ENCODE measurements around the gene ACAT2. TPM values are rescaled to one million over a fixed set of nuclear protein-coding genes. Genes with fewer than 3 reads are reported as not detected.
"Not testable (repeated sequence)": the region's sequence is repeated elsewhere in the genome, so short reads cannot be mapped to it uniquely, and the experiment has no call there.

The ACAT2 gene
- 10 to 100 TPM; 59.7 to 73.5 TPM for polyA plus RNA-seq

DNA sequence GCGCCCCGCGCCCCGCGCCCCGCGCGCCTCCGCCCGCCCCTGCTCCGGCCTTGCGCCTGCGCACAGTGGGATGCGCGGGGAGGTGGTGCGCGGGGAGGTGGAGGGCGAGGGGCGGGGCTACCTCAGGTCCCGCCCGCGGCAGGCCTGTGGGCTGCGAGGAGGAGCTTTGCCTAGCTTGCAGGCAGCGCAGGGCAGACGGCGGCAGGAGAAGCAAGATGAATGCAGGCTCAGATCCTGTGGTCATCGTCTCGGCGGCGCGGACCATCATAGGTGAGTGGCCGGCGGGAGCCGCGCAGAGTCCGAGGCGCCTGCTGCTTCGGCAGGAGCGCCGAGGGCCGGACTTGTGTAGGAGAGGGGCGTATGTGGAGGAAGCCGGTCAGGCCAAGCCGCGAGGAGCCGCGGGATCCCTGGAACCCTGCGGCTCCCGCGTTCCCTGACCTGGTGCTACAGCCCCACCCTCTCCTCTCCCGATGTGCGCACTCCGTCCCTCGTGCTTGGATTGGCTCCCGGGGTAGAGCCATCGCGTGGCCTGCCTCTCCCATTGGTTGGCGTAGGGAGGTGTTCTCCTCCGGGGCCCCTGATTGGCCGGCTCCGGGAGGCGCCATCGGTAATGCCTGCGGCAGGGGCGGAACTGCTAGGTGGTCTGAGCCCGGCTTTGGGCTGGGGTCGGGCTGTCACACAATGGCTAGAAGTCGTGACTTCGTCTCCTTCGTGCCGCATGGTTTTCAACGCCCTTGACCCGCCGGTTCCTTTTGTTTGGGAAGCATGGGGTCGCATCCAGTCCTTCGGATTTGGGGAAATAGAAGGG is at the start of gene ACAT2:
TSS of gene ACAT2 (plus strand) at position 173 of the 808 bp plus-strand sequence. CDS start at position 216, 43 bp downstream.
- H3K9me3 ChIP-seq (ENCODE audit: control insufficient read depth in 2 of 2, insufficient read depth in 1 of 2, low read depth in 1 of 2, low read length in 1 of 2) = no peaks in the 10 kb centered on the region
- peak within 1 kb of the TSS; percentile 88 to 96 for H3K4me3 ChIP-seq (ENCODE audit: low read depth in 1 of 2, low read length in 2 of 2)
- peaks cover 3 to 7% of the 10 kb centered on the region in 2 donors for H3K4me1 ChIP-seq (ENCODE audit: control insufficient read depth in 2 of 2, insufficient read depth in 2 of 2, low read length in 1 of 2)
- WGBS, 2 donors = 1% methylated on average over 62 to 76 of the region's 76 CpGs
- H3K36me3 ChIP-seq (ENCODE audit: control insufficient read depth in 2 of 2, insufficient read depth in 2 of 2, low read length in 1 of 2) = peaks cover 3 to 20% of the 10 kb centered on the region in 2 donors
- H3K27ac ChIP-seq (ENCODE audit: low read depth in 2 of 2, low read length in 1 of 2) = peak within 1 kb of the TSS; percentile 100
- H3K27me3 ChIP-seq (ENCODE audit: control insufficient read depth in 1 of 2, insufficient read depth in 2 of 2, low read length in 2 of 2) = no peaks in the 10 kb centered on the region

DNA sequence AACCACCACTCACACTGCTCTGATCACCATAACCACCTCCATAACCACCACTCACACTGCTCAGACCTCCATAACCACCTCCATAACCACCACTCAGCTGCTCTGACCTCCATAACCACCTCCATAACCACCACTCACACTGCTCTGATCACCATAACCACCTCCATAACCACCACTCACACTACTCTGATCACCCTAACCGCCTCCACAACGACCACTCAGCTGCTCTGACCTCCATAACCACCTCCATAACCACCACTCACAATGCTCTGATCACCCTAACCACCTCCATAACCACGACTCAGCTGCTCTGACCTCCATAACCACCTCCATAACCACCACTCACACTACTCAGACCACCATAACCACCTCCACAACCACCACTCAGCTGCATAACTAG is 49.5 kb upstream of the ACAT2 start:
- H3K27ac ChIP-seq (ENCODE audit: low read depth in 2 of 2, low read length in 1 of 2); H3K4me1 ChIP-seq (ENCODE audit: control insufficient read depth in 2 of 2, insufficient read depth in 2 of 2, low read length in 1 of 2); H3K4me3 ChIP-seq (ENCODE audit: low read depth in 1 of 2, low read length in 2 of 2); H3K9me3 ChIP-seq (ENCODE audit: control insufficient read depth in 2 of 2, insufficient read depth in 1 of 2, low read depth in 1 of 2, low read length in 1 of 2); H3K27me3 ChIP-seq (ENCODE audit: control insufficient read depth in 1 of 2, insufficient read depth in 2 of 2, low read length in 2 of 2); H3K36me3 ChIP-seq (ENCODE audit: control insufficient read depth in 2 of 2, insufficient read depth in 2 of 2, low read length in 1 of 2): not testable (repeated sequence)
- 92 to 93% methylated on average over 3 of the region's 3 CpGs for WGBS, 2 donors

DNA sequence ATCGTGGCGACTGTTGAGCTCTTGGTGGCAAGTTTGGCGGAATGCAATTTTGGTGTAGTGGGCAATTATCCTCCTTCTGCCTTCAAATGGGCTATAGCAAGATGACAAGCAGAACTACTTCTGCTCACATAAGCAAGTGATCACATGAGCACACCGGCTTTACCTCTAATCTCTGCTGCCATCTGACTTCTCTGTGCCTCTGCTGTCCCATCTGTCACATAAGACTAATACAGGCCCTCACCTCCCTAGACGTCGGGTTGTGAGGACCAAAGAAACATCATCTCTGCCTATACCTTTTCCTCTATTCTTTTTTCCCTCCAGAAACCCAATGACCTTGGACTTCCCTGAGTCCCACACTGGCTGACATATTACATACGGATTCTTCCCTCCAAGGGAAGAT is 47.9 kb upstream of the ACAT2 start:
- Histone ChIP-seq H3K4me1 (ENCODE audit: control insufficient read depth in 2 of 2, insufficient read depth in 2 of 2, low read length in 1 of 2) (peaks cover 0 to 3% of the 10 kb centered on the region in 2 donors), H3K36me3 (ENCODE audit: control insufficient read depth in 2 of 2, insufficient read depth in 2 of 2, low read length in 1 of 2) (no peaks in the 10 kb centered on the region), H3K27ac (ENCODE audit: low read depth in 2 of 2, low read length in 1 of 2) (peak overlapping the region in 1 of 2 donors; percentile 46), H3K4me3 (ENCODE audit: low read depth in 1 of 2, low read length in 2 of 2) (no peak overlapping the region), H3K9me3 (ENCODE audit: control insufficient read depth in 2 of 2, insufficient read depth in 1 of 2, low read depth in 1 of 2, low read length in 1 of 2) (peaks cover 0 to 4% of the 10 kb centered on the region in 2 donors), H3K27me3 (ENCODE audit: control insufficient read depth in 1 of 2, insufficient read depth in 2 of 2, low read length in 2 of 2) (no peaks in the 10 kb centered on the region)
- 85 to 93% methylated on average over 7 of the region's 7 CpGs for WGBS, 2 donors

DNA sequence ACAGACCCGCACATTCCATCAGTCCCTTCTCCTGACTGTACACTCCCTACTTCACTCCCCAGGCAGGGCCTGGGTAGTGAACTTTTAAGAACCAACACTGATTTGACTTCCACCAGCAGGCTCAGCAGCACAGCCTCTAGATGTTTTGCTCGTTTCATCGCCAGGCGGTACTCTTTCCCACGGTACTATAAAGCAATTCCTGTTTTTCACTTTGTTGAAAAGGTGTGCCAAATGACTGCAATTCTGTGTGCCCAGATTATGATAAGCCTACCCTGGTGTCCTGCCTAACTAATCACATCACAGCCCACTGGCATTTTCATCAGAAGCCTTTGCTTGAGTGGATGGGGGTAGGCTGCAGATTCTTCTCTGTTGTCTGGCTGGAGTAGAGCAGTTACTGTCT is 47.4 kb upstream of the ACAT2 start:
- Histone ChIP-seq H3K27me3 (ENCODE audit: control insufficient read depth in 1 of 2, insufficient read depth in 2 of 2, low read length in 2 of 2) (no peaks in the 10 kb centered on the region), H3K27ac (ENCODE audit: low read depth in 2 of 2, low read length in 1 of 2) (peak overlapping the region in 1 of 2 donors; percentile 46), H3K4me3 (ENCODE audit: low read depth in 1 of 2, low read length in 2 of 2) (no peak overlapping the region), H3K36me3 (ENCODE audit: control insufficient read depth in 2 of 2, insufficient read depth in 2 of 2, low read length in 1 of 2) (no peaks in the 10 kb centered on the region), H3K4me1 (ENCODE audit: control insufficient read depth in 2 of 2, insufficient read depth in 2 of 2, low read length in 1 of 2) (peaks cover 0 to 3% of the 10 kb centered on the region in 2 donors), H3K9me3 (ENCODE audit: control insufficient read depth in 2 of 2, insufficient read depth in 1 of 2, low read depth in 1 of 2, low read length in 1 of 2) (peaks cover 0 to 4% of the 10 kb centered on the region in 2 donors)
- 56 to 62% methylated on average over 5 of the region's 5 CpGs for WGBS, 2 donors

DNA sequence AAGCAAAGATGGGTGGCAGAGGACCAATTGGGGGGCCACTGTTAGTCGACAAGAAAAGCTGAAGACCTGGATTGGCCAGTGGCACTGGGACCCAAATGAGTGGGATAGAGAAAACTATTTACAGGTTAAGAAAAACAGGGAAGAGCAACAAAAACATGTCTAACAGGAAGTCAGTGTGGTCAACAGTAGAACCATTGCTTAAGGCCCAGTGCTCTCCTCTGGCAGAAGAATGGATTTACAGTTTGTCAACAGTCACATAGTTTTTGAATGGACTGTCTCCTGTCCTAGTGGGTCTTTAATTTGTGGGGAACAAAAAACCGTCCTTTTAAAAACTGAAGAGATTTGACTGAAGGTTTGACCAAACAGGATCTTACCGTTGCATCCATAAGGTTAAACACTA is 46.7 kb upstream of the ACAT2 start:
- whole genome bisulfite sequencing, 2 donors = 79 to 80% methylated on average over 3 of the region's 3 CpGs
- Histone ChIP-seq H3K27me3 (ENCODE audit: control insufficient read depth in 1 of 2, insufficient read depth in 2 of 2, low read length in 2 of 2) (no peaks in the 10 kb centered on the region), H3K36me3 (ENCODE audit: control insufficient read depth in 2 of 2, insufficient read depth in 2 of 2, low read length in 1 of 2) (no peaks in the 10 kb centered on the region), H3K27ac (ENCODE audit: low read depth in 2 of 2, low read length in 1 of 2) (peak overlapping the region in 1 of 2 donors; percentile 72), H3K4me1 (ENCODE audit: control insufficient read depth in 2 of 2, insufficient read depth in 2 of 2, low read length in 1 of 2) (peaks cover under 1 to 3% of the 10 kb centered on the region in 2 donors), H3K4me3 (ENCODE audit: low read depth in 1 of 2, low read length in 2 of 2) (no peak overlapping the region), H3K9me3 (ENCODE audit: control insufficient read depth in 2 of 2, insufficient read depth in 1 of 2, low read depth in 1 of 2, low read length in 1 of 2) (peaks cover 0 to 4% of the 10 kb centered on the region in 2 donors)

DNA sequence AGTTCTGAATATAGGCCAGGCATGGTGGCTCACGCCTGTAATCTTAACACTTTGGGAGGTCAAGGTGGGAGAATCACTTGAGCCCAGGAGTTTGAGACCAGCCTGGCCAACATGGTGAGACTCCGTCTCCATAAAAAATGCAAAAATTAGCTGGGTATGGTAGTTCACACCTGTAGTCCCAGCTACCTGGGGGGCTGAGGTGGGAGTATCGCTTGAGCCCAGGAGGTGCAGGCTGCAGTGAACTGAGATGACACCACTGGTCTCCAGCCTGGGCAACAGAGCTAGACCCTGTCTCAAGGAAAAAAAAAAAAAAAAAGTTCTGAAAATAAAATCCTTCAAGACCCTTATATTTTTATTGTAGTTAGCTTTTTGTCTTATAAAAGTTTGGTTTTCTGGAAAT is 46.2 kb upstream of the ACAT2 start:
- H3K27ac ChIP-seq (ENCODE audit: low read depth in 2 of 2, low read length in 1 of 2) = peak overlapping the region in 1 of 2 donors; percentile 43

DNA sequence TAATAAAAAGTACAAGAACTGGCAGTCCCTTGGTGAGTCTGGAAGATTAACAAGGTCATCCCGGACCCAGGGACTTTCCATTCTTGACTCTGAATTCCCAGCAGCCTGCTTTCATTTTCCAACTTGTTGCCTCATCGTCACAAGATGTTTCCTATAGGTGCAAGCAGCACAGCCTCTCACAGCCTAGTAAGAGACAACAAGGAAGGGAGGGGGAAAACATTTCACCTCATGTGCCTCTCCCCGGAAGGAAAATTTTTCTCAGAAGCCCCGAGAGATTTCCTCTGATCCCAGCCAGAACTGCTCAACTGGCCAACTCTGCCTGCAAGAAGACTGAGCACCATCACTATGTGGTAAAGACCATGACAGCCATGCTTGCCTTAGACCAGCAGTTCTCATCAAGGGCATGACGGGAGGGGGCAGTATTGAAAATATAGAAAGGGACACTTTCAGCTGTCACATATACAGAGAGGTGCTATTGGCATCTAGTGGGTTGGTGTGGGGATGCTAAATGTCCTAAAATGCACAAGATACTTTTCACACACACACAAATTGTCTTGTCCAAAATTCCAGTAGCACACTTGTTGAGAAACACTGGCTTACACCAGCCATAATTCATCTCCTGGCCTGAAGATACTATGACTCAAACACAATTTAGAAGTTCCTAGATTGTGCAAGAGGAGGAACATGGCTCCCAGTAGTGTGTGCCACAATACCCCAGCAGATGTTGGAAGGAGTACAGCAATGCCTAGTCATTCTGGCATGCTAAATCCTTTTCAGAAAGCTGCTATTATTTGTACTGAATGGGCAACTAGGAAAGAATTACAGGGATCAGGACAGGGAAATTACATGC is 45.4 kb upstream of the ACAT2 start:
- peak overlapping the region; percentile 83 to 90 for H3K27ac ChIP-seq (ENCODE audit: low read depth in 2 of 2, low read length in 1 of 2)
- H3K4me3 ChIP-seq (ENCODE audit: low read depth in 1 of 2, low read length in 2 of 2) = no peak overlapping the region
- no peaks in the 10 kb centered on the region for H3K36me3 ChIP-seq (ENCODE audit: control insufficient read depth in 2 of 2, insufficient read depth in 2 of 2, low read length in 1 of 2)
- peaks cover 2 to 3% of the 10 kb centered on the region in 2 donors for H3K4me1 ChIP-seq (ENCODE audit: control insufficient read depth in 2 of 2, insufficient read depth in 2 of 2, low read length in 1 of 2)
- no peaks in the 10 kb centered on the region for H3K9me3 ChIP-seq (ENCODE audit: control insufficient read depth in 2 of 2, insufficient read depth in 1 of 2, low read depth in 1 of 2, low read length in 1 of 2)
- H3K27me3 ChIP-seq (ENCODE audit: control insufficient read depth in 1 of 2, insufficient read depth in 2 of 2, low read length in 2 of 2) = no peaks in the 10 kb centered on the region
- 25 to 45% methylated on average over 5 of the region's 5 CpGs for WGBS, 2 donors

More for the DNA sequence above, 46.2 kb upstream of the ACAT2 start:
- no peaks in the 10 kb centered on the region for H3K36me3 ChIP-seq (ENCODE audit: control insufficient read depth in 2 of 2, insufficient read depth in 2 of 2, low read length in 1 of 2)
- no peak overlapping the region for H3K4me3 ChIP-seq (ENCODE audit: low read depth in 1 of 2, low read length in 2 of 2)
- 94 to 96% methylated on average over 3 of the region's 3 CpGs for WGBS, 2 donors
- H3K4me1 ChIP-seq (ENCODE audit: control insufficient read depth in 2 of 2, insufficient read depth in 2 of 2, low read length in 1 of 2) = peaks cover 2 to 3% of the 10 kb centered on the region in 2 donors
- peaks cover 0 to 1% of the 10 kb centered on the region in 2 donors for H3K9me3 ChIP-seq (ENCODE audit: control insufficient read depth in 2 of 2, insufficient read depth in 1 of 2, low read depth in 1 of 2, low read length in 1 of 2)
- H3K27me3 ChIP-seq (ENCODE audit: control insufficient read depth in 1 of 2, insufficient read depth in 2 of 2, low read length in 2 of 2) = no peaks in the 10 kb centered on the region

DNA sequence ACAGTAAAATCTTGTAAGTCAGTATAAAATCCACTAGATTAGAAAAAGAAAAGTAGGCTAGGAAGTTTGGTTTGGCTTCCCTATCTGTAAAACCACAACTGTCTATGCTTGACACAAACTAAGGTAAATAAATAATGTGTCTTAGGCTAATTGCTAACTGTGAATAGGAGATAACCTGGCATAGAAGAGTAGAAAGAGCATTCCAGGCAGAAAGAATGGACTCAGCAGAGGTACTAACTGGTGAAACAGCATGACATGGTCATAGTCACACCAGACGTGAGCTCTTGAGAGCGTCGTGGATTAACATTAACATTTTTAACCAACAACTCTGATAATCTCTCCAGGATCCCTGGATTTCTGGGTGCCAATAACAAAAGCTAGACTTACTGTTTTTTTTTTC is 43.2 kb upstream of the ACAT2 start:
- no peaks in the 10 kb centered on the region for H3K9me3 ChIP-seq (ENCODE audit: control insufficient read depth in 2 of 2, insufficient read depth in 1 of 2, low read depth in 1 of 2, low read length in 1 of 2)
- no peak overlapping the region for H3K4me3 ChIP-seq (ENCODE audit: low read depth in 1 of 2, low read length in 2 of 2)
- peaks cover 2 to 3% of the 10 kb centered on the region in 2 donors for H3K4me1 ChIP-seq (ENCODE audit: control insufficient read depth in 2 of 2, insufficient read depth in 2 of 2, low read length in 1 of 2)
- WGBS, 2 donors = 60 to 69% methylated on average over 3 of the region's 3 CpGs
- no peaks in the 10 kb centered on the region for H3K27me3 ChIP-seq (ENCODE audit: control insufficient read depth in 1 of 2, insufficient read depth in 2 of 2, low read length in 2 of 2)
- H3K36me3 ChIP-seq (ENCODE audit: control insufficient read depth in 2 of 2, insufficient read depth in 2 of 2, low read length in 1 of 2) = no peaks in the 10 kb centered on the region
- H3K27ac ChIP-seq (ENCODE audit: low read depth in 2 of 2, low read length in 1 of 2) = peak overlapping the region in 1 of 2 donors; percentile 28

DNA sequence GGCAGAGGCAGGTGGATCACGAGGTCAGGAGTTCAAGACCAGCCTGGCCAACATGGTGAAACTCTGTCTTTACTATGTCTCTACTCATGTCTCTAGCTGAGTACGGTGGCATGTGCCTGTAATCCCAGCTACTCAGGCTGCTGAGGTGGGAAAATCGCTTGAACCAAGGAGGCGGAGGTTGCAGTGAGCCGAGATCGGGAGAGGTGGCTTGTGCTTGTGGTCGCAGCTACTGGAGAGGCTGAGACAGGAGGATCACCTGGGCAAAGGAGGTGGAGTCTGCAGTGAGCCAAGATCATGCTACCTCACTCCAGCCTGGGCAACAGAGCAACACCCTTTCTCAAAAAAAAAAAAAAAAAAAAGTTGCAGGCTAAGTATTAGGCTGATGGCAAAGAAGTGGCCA is 42.6 kb upstream of the ACAT2 start:
- H3K27ac ChIP-seq (ENCODE audit: low read depth in 2 of 2, low read length in 1 of 2) = peak overlapping the region in 1 of 2 donors; percentile 28

More for the DNA sequence above, 42.6 kb upstream of the ACAT2 start:
- 95 to 96% methylated on average over 7 of the region's 7 CpGs for WGBS, 2 donors
- H3K9me3 ChIP-seq (ENCODE audit: control insufficient read depth in 2 of 2, insufficient read depth in 1 of 2, low read depth in 1 of 2, low read length in 1 of 2) = no peaks in the 10 kb centered on the region
- no peaks in the 10 kb centered on the region for H3K36me3 ChIP-seq (ENCODE audit: control insufficient read depth in 2 of 2, insufficient read depth in 2 of 2, low read length in 1 of 2)
- H3K27me3 ChIP-seq (ENCODE audit: control insufficient read depth in 1 of 2, insufficient read depth in 2 of 2, low read length in 2 of 2) = no peaks in the 10 kb centered on the region
- H3K4me3 ChIP-seq (ENCODE audit: low read depth in 1 of 2, low read length in 2 of 2) = no peak overlapping the region
- peaks cover 2 to 3% of the 10 kb centered on the region in 2 donors for H3K4me1 ChIP-seq (ENCODE audit: control insufficient read depth in 2 of 2, insufficient read depth in 2 of 2, low read length in 1 of 2)

Data from esophagus (tissue), 2 donors.